DND-41 (cell line): ENCODE data around the gene DOLPP1.

Source experiments
- EZH2 ChIP-seq: IDR thresholded peaks from 3 replicates; pipeline ENCODE4 v1.6.1; 2012; ENCODE audit warnings: borderline replicate concordance, low read depth, mild to moderate bottlenecking, moderate library complexity, low read length, inconsistent platforms; ENCODE audit not compliant: severe bottlenecking
- TF ChIP-seq, protein P1 (sequence below): IDR thresholded peaks from 2 replicates; pipeline ENCODE4 v1.5.1; 2012; ENCODE audit warnings: borderline replicate concordance, low read length, moderate library complexity, mild to moderate bottlenecking; ENCODE audit not compliant: poor library complexity, severe bottlenecking; ENCODE audit errors: extremely low read depth

DNA sequence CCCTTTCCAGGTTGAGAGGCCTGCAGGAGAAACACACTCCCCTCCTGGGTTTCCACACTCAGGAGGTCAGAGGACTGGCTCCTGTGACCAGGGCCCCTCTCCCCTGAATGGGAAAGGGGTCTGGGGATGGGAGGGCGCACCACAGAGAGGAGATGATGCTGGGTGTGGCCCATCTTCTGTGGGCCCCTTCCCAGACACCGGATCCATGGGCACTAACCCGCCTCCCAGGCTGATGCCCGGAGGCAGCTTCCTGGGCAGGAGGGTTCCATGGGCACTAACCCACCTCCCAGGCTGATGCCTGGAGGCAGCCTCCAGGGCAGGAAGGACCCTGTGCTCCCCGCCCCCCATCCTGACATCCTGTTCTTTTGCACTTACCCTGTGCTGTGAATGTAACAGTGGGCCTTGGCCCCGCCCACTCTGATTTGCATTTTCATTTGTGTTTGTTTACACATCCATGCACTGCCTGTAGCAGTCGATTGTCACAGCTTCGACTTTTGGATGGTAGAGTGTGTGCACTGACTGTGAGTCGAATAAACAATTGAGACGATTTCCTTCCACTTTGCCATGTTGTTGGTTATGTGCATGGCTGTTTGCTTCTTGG is 9.3 kb upstream of the DOLPP1 start:
- TF ChIP-seq, protein P1, sequence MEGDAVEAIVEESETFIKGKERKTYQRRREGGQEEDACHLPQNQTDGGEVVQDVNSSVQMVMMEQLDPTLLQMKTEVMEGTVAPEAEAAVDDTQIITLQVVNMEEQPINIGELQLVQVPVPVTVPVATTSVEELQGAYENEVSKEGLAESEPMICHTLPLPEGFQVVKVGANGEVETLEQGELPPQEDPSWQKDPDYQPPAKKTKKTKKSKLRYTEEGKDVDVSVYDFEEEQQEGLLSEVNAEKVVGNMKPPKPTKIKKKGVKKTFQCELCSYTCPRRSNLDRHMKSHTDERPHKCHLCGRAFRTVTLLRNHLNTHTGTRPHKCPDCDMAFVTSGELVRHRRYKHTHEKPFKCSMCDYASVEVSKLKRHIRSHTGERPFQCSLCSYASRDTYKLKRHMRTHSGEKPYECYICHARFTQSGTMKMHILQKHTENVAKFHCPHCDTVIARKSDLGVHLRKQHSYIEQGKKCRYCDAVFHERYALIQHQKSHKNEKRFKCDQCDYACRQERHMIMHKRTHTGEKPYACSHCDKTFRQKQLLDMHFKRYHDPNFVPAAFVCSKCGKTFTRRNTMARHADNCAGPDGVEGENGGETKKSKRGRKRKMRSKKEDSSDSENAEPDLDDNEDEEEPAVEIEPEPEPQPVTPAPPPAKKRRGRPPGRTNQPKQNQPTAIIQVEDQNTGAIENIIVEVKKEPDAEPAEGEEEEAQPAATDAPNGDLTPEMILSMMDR: no peak
- no peak for TF ChIP-seq EZH2
